Lung (tissue), 12 donors: Measurements from ENCODE around the gene NDC1. TPM values are rescaled to one million over a fixed set of nuclear protein-coding genes. Genes with fewer than 3 reads are reported as not detected.

ENCODE experiments used
- ATAC-seq: fragments of 200-7000 bp; cut with Tn5 transposase; one replicate; pipeline ENCODE4 v1.9.1; 2020; ENCODE audit warnings: moderate number of reproducible peaks; ENCODE audit not compliant: insufficient read depth, low FRiP score
- DNase-seq, 3 donors: peaks; one replicate each; pipeline ENCODE4 v3.0.0-alpha.2; 2013 to 2017
- H3K27ac ChIP-seq, 2 donors: one replicate each; pipeline ENCODE4 v1.5.1; 2013; ENCODE audit warnings: mild to moderate bottlenecking in 2 of 2, moderate library complexity in 2 of 2, control low read depth in 1 of 2, inconsistent platforms in 1 of 2, low read depth in 1 of 2, low read length in 1 of 2
- H3K27me3 ChIP-seq, 3 donors: one replicate each; pipeline ENCODE4 v1.5.1; 2013; ENCODE audit warnings: low read length in 2 of 3; ENCODE audit not compliant: control insufficient read depth in 3 of 3, insufficient read depth in 3 of 3
- H3K36me3 ChIP-seq, 4 donors: one replicate each; pipeline ENCODE4 v1.5.1; 2013; ENCODE audit warnings: low read length in 4 of 4, mild to moderate bottlenecking in 1 of 4, moderate library complexity in 1 of 4; ENCODE audit not compliant: control insufficient read depth in 4 of 4, insufficient read depth in 4 of 4
- H3K4me1 ChIP-seq, 5 donors: one replicate each; pipeline ENCODE4 v1.5.1; 2013; ENCODE audit warnings: low read length in 5 of 5, mild to moderate bottlenecking in 2 of 5, moderate library complexity in 1 of 5; ENCODE audit not compliant: control insufficient read depth in 5 of 5, insufficient read depth in 5 of 5
- H3K4me3 ChIP-seq: one replicate; pipeline ENCODE4 v1.5.1; 2013; ENCODE audit warnings: mild to moderate bottlenecking, control low read depth, moderate library complexity
- H3K9ac ChIP-seq, 2 donors: one replicate each; pipeline ENCODE4 v1.5.1; 2013; ENCODE audit warnings: low read length in 2 of 2, control low read depth in 1 of 2; ENCODE audit not compliant: insufficient read depth in 1 of 2
- H3K9me3 ChIP-seq, 4 donors: one replicate each; pipeline ENCODE4 v1.5.1; 2013; ENCODE audit warnings: low read length in 3 of 4, mild to moderate bottlenecking in 1 of 4, moderate library complexity in 1 of 4; ENCODE audit not compliant: control insufficient read depth in 4 of 4, insufficient read depth in 3 of 4
- CTCF ChIP-seq: IDR thresholded peaks from 2 replicates; pipeline ENCODE4 v1.5.1; 2012; ENCODE audit warnings: mild to moderate bottlenecking; ENCODE audit errors: control extremely low read depth, extremely low read depth
- WGBS, 2 donors: extraction: QIAGEN DNeasy Blood & Tissue Kit; methylation state at CpG; one replicate each; pipeline ENCODE4 v1.1.7; 2013; 5-methylcytosine and 5-hydroxymethylcytosine counted together
- polyA plus RNA-seq, 2 donors: library from polyadenylated mRNA; stranded (reverse); fragments of 200-250 nt; gene quantifications; one replicate each; pipeline ENCODE4 v1.2.1, GENCODE V29; 2013
- total RNA-seq, 2 donors: library from RNA; depleted of rRNA in 1 of 2; stranded (reverse); fragments of >200 nt in 1 of 2; gene quantifications; one replicate each; pipeline ENCODE4 v1.2.1, GENCODE V29; 2014 to 2021
- donor health status: control.
- donor health status: control.
- donor health status: Bipolar disorder and iron deficiency.
- donor health status: healthy.
- donor health status: DM: yes; HTN: yes; CAD: no.

NDC1 gene
- total and polyA plus RNA-seq, 4 donors, result 3.9 to 16.7 (median 7.6) TPM

GRCh38 chr1:53726009-53726600, 112.0 kb downstream of the NDC1 start:
- ATAC-seq (no peak), DNase-seq (no peak)
- no peak for TF ChIP-seq CTCF
- Histone ChIP-seq H3K4me3 (no peak overlapping the region), H3K9me3 (no peaks in the 10 kb centered on the region), H3K27me3 (peaks cover 0 to 20% (median 0%) of the 10 kb centered on the region in 3 donors), H3K36me3 (no peaks in the 10 kb centered on the region), H3K27ac (no peak overlapping the region), H3K9ac (no peak overlapping the region), H3K4me1 (no peaks in the 10 kb centered on the region)
- WGBS, 2 donors, result 87 to 92% methylated on average over 8 of the region's 8 CpGs

DNA sequence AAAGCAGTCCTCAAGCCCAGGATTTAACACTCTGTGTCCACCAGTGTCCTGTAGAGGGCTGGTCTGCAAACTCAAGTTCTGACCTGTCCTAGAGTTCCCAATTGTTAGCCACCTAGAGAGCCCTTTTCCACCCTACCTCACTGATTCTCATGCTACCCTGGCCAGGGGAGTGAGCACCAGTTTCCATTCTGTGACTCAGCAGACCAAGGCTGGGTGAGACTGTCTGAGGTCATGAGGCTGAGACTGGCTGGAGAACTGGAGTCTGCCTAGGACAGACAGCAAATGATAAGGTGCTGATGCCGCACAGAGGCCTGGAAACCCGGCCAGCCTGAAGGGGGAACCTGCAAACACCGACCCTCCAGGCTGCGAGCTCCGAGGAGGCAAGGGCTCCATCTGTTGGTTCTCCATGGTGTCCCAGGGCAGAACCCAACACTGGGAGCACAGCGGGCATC, 112.8 kb downstream of the NDC1 start:
- H3K9me3 ChIP-seq, result no peaks in the 10 kb centered on the region
- no peaks in the 10 kb centered on the region for H3K4me1 ChIP-seq
- no peak for TF ChIP-seq CTCF
- no peak overlapping the region for H3K9ac ChIP-seq
- no peak overlapping the region for H3K4me3 ChIP-seq
- peaks cover 0 to 14% (median 0%) of the 10 kb centered on the region in 3 donors for H3K27me3 ChIP-seq
- no peak overlapping the region for H3K27ac ChIP-seq
- ATAC-seq, result no peak
- no peaks in the 10 kb centered on the region for H3K36me3 ChIP-seq
- WGBS, 2 donors, result 45 to 46% methylated on average over 6 of the region's 6 CpGs
- DNase-seq, result peak in 1 of 3 donors; percentile 27

GRCh38 chr1:53722025-53722424, 116.1 kb downstream of the NDC1 start:
- Histone ChIP-seq H3K27me3 (peaks cover 0 to 14% (median 0%) of the 10 kb centered on the region in 3 donors), H3K36me3 (no peaks in the 10 kb centered on the region), H3K27ac (no peak overlapping the region), H3K4me1 (no peaks in the 10 kb centered on the region), H3K4me3 (no peak overlapping the region), H3K9me3 (no peaks in the 10 kb centered on the region), H3K9ac (no peak overlapping the region)
- WGBS, 2 donors, result 90 to 92% methylated on average over 1 of the region's 1 CpG
- no peak for ATAC-seq
- no peak for TF ChIP-seq CTCF
- DNase-seq, result no peak

DNA sequence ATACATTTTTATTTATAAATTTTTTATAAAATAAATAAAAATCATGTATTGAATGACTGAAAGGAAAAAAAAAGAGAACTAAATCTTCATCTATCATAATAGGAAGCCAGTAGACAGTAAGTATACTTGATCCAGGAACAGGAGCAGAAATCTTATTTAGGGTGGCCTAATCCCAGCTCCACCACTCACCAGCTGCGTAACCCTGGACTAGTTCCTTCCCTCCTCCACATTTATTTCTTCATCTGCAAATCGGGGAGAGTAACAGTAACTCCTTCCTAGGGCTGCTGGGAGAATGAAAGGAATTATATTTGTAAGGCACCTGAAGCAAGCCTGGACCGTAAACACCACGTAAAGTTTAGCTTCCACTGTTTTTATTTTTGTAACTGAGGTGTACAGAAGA, 117.0 kb downstream of the NDC1 start:
- Histone ChIP-seq H3K36me3 (no peaks in the 10 kb centered on the region), H3K9me3 (no peaks in the 10 kb centered on the region), H3K27me3 (peaks cover 0 to 17% (median 0%) of the 10 kb centered on the region in 3 donors), H3K9ac (no peak overlapping the region), H3K27ac (no peak overlapping the region), H3K4me3 (no peak overlapping the region), H3K4me1 (no peaks in the 10 kb centered on the region)
- 67 to 74% methylated on average over 4 of the region's 4 CpGs for WGBS, 2 donors
- TF ChIP-seq CTCF, result no peak
- ATAC-seq (no peak), DNase-seq (no peak)
